Activated naive CD8-positive, alpha-beta T cell treated with anti-CD3 and anti-CD28 coated beads for 36 hours (primary cell): ENCODE results near the gene C1R. TPM values are rescaled to one million over a fixed set of nuclear protein-coding genes. Genes with fewer than 3 reads are reported as not detected.
"Not testable (repeated sequence)": the region's sequence is repeated elsewhere in the genome, so short reads cannot be mapped to it uniquely, and the experiment has no call there.

Experiments
- DNase-seq: peaks from one replicate; pipeline ENCODE4 v3.0.0; 2021
- H3K27ac Mint-ChIP-seq: one replicate; pipeline ENCODE4 v1.8.0; 2022; ENCODE audit warnings: mild to moderate bottlenecking, moderate library complexity, mixed read lengths
- H3K27me3 Mint-ChIP-seq: one replicate; pipeline ENCODE4 v1.8.0; 2022; ENCODE audit warnings: mild to moderate bottlenecking, mixed read lengths
- H3K36me3 Mint-ChIP-seq: one replicate; pipeline ENCODE4 v1.8.0; 2021; ENCODE audit warnings: mild to moderate bottlenecking, mixed read lengths
- H3K4me1 Mint-ChIP-seq: one replicate; pipeline ENCODE4 v1.8.0; 2021; ENCODE audit warnings: mixed read lengths
- H3K4me3 Mint-ChIP-seq: one replicate; pipeline ENCODE4 v1.8.0; 2022; ENCODE audit warnings: mild to moderate bottlenecking, moderate library complexity, mixed read lengths
- H3K9me3 Mint-ChIP-seq: one replicate; pipeline ENCODE4 v1.8.0; 2022; ENCODE audit warnings: mixed read lengths
- total RNA-seq, 2 experiments: library from RNA; stranded (reverse); gene quantifications; one replicate each; pipeline ENCODE4 v1.2.3, GENCODE V29; 2021

The C1R gene
- total RNA-seq, 2 experiments from 2014 or later, result 1.6 to 2.5 TPM

DNA sequence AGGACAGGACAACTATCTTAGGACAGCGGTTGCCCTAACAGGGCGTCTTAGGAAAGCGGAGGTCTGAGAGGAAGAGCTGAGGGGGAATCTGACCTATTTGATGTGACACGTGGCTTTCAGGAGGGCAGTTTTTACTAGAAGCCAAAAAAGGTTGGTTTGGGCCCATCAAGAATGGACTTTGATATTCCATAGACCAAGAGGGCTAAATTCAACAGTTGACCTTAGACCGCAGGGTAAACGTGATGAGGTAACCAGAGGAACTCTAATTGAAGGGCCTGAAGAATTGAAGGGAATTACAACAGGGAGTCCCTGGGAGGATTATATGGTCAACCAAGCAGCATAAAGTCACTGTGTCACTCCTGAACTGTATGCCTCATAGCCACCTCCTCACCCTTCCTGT, 20.2 kb downstream of the C1R start:
- no peaks in the 10 kb centered on the region for H3K4me1 Mint-ChIP-seq
- no peak overlapping the region for H3K27ac Mint-ChIP-seq
- no peak for DNase-seq
- H3K9me3 Mint-ChIP-seq, result no peaks in the 10 kb centered on the region
- H3K36me3 Mint-ChIP-seq, result no peaks in the 10 kb centered on the region
- peaks cover 10% of the 10 kb centered on the region for H3K27me3 Mint-ChIP-seq
- no peak overlapping the region for H3K4me3 Mint-ChIP-seq

DNA sequence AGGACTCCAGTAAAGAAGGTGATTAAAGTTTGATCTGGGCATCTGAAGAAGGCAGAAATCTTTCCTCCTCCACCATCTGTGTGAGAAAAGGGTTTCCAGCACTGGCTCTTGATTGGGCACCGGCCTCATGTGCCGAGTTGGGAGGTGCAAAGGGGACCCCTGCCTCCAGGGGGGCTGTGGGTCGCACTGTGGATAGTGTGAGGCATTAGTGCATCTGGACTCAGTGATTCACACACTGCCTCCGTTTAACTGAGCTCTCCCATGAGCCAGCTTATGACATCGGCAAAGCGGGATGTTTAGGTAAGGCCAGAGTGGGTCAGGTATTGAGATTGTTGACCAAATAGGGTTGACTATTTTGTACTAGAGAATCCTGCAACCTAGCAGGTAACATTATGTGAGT, 22.9 kb downstream of the C1R start:
- Mint-ChIP-seq H3K27me3 (peaks cover 10% of the 10 kb centered on the region), H3K27ac (no peak overlapping the region), H3K4me1 (no peaks in the 10 kb centered on the region), H3K4me3 (no peak overlapping the region), H3K36me3 (no peaks in the 10 kb centered on the region), H3K9me3 (no peaks in the 10 kb centered on the region)
- DNase-seq, result no peak

DNA sequence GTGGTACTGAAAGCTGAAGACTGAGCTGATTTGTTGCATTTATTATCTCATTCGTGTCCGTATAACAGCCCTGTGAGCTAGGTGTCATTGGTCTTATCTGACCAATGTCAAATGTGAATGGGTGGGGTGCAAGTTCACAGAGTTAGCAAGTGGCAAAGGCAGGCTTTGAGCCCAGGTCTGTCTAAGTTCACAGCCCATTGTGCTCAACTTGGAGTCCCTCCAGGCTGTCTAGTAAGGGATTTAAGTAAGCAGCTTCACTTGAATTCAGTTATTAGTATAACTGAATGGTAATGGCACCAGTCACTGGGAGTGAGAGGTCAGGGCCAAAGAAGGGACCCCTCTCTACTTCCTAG, 23.3 kb downstream of the C1R start:
- no peaks in the 10 kb centered on the region for H3K9me3 Mint-ChIP-seq
- peaks cover 10% of the 10 kb centered on the region for H3K27me3 Mint-ChIP-seq
- no peaks in the 10 kb centered on the region for H3K4me1 Mint-ChIP-seq
- no peaks in the 10 kb centered on the region for H3K36me3 Mint-ChIP-seq
- no peak overlapping the region for H3K4me3 Mint-ChIP-seq
- no peak for DNase-seq
- no peak overlapping the region for H3K27ac Mint-ChIP-seq

DNA sequence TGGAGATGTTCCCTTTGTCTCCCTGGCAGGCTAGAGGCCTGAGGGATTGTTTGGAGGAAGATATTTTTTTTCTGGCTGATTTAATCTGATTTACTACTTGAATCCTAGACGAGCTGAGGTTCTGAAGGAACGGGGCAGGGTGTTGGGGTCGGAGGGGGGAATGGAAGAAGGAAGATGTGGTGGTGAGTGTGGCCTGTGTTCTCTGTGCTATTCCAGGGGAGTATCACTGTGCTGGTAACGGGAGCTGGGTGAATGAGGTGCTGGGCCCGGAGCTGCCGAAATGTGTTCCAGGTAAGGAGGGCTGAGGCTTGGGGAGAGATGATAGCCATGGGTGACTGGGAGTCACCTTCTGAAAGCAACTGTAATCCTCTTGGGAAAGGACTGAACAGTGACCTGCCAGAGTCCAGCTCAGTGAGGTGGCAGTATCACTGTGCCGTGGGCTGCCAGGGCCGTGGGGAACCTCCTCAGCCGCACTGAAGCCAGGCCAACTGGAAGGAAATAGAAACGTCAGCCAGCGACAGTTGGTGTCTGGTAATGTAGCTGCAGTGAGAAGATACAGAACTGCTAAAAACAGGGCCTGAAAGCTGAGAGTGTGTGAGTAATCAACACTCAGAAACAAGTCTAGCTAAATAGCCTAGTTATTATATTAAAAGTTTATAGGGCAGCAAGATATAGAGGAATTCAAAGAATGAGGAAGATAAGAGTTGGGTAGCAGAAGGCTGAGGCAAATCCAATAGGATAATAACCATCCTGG, 23.8 kb downstream of the C1R start:
- no peak overlapping the region for H3K27ac Mint-ChIP-seq
- H3K9me3 Mint-ChIP-seq, result no peaks in the 10 kb centered on the region
- no peaks in the 10 kb centered on the region for H3K4me1 Mint-ChIP-seq
- no peak overlapping the region for H3K4me3 Mint-ChIP-seq
- no peaks in the 10 kb centered on the region for H3K36me3 Mint-ChIP-seq
- no peak for DNase-seq
- H3K27me3 Mint-ChIP-seq, result peaks cover 10% of the 10 kb centered on the region

DNA sequence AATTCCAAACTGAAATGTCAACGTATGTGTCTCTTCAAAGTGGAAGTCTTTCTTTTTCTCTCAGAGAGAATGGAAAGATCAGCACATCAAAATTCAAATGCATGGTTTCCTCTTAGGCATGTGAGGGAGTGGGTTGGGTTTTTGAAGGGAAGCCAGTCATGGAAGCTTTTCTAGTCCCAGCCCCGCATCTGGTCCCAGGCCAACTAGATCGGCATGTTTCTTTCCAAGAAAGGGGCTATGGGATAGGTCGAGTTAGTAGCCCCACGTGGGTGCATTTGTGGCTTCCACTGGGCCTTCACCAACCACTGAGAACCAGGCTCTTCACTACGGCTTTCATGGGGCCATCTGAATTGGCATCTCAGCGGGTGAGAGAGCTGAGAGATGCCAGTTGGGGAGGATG, 25.1 kb downstream of the C1R start:
- Mint-ChIP-seq H3K4me1 (no peaks in the 10 kb centered on the region), H3K27me3 (peaks cover 10% of the 10 kb centered on the region), H3K27ac (no peak overlapping the region), H3K36me3 (no peaks in the 10 kb centered on the region), H3K4me3 (no peak overlapping the region), H3K9me3 (no peaks in the 10 kb centered on the region)
- DNase-seq, result no peak

DNA sequence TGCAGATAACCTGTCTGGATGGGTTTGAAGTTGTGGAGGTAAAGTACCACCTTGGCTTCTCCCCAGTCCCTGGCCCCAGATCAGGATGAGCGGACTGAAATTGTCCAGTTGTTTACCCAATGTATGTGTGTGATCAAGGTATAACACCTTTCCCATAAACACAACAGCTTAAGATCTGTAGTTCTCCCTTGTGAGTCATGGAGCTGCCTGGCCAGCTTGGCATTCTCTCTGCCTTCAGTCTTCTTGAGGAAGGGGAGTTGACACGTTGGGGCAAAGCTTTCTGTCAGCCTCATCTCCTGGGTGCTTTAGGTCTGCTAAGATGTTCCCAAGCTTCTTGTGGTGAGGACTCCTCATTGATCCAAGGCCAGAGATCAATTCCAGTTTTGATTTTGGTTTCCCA, 25.6 kb downstream of the C1R start:
- Mint-ChIP-seq H3K27me3 (peaks cover 10% of the 10 kb centered on the region), H3K36me3 (no peaks in the 10 kb centered on the region), H3K4me1 (no peaks in the 10 kb centered on the region), H3K27ac (no peak overlapping the region), H3K9me3 (no peaks in the 10 kb centered on the region), H3K4me3 (no peak overlapping the region)
- no peak for DNase-seq

DNA sequence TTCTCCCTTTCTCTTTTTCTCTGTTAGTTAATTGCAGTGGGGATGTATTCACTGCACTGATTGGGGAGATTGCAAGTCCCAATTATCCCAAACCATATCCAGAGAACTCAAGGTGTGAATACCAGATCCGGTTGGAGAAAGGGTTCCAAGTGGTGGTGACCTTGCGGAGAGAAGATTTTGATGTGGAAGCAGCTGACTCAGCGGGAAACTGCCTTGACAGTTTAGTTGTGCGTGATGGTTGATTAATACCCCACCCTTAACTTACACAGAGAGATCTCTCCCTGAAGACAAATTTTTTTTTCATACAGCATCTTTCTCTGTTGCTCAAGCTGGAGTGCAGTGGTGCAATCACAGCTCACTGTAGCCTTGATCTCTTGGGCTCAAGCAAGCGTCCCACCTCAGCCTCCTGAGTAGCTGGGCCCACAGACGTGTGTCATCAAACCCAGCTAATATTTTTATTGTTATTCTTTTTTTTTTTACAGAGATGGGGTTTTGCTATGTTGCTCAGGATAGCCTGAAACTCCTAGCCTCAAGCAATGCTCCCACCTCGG, 27.1 kb downstream of the C1R start:
- H3K4me3 Mint-ChIP-seq, result no peak overlapping the region
- H3K36me3 Mint-ChIP-seq, result no peaks in the 10 kb centered on the region
- peaks cover 9% of the 10 kb centered on the region for H3K27me3 Mint-ChIP-seq
- H3K9me3 Mint-ChIP-seq, result no peaks in the 10 kb centered on the region
- DNase-seq, result no peak
- no peak overlapping the region for H3K27ac Mint-ChIP-seq
- no peaks in the 10 kb centered on the region for H3K4me1 Mint-ChIP-seq

DNA sequence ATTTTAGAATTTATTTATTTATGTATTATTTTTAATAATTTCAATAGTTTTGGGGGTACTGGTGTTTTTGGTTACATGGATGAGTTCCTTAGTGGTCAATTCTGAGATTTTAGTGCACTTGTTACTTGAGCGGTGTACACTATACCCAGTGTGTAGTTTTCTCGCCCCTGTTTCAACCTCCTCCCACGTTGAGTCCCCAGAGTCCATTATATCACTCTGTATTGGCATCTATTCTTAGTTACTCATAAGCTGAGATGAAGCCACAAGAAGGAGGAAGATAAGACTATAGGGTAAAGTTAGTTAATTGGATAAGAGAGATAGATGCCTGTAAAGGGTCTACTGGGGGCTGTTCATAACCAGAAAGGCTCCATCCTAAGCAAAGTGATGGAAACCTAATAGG, 27.7 kb downstream of the C1R start:
- no peak overlapping the region for H3K27ac Mint-ChIP-seq
- H3K4me1 Mint-ChIP-seq, result no peaks in the 10 kb centered on the region
- no peak overlapping the region for H3K4me3 Mint-ChIP-seq
- no peaks in the 10 kb centered on the region for H3K36me3 Mint-ChIP-seq
- peaks cover 12% of the 10 kb centered on the region for H3K27me3 Mint-ChIP-seq
- no peaks in the 10 kb centered on the region for H3K9me3 Mint-ChIP-seq
- DNase-seq, result no peak

DNA sequence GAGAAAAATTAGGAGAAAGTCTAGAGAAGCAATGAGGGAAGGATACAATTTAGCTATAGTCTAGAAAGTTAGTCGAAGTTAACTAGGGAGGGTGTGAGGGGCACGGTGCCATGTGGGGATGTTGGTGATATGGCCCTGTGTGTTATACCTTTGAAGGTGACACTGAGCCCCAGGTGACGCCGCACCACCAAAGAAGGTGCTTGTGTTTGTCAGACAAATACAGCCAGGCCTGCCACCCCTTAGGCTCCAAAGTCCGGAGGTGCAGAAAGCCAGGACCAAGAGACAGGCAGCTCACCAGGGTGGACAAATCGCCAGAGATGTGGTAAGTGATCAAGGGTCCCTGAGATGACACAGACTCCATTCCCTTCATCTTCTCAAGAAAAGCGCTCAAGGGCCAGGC, 30.6 kb downstream of the C1R start:
- H3K9me3 Mint-ChIP-seq, result no peaks in the 10 kb centered on the region
- no peak overlapping the region for H3K4me3 Mint-ChIP-seq
- no peak for DNase-seq
- H3K27me3 Mint-ChIP-seq, result peaks cover 14% of the 10 kb centered on the region
- no peak overlapping the region for H3K27ac Mint-ChIP-seq
- no peaks in the 10 kb centered on the region for H3K4me1 Mint-ChIP-seq
- no peaks in the 10 kb centered on the region for H3K36me3 Mint-ChIP-seq

DNA sequence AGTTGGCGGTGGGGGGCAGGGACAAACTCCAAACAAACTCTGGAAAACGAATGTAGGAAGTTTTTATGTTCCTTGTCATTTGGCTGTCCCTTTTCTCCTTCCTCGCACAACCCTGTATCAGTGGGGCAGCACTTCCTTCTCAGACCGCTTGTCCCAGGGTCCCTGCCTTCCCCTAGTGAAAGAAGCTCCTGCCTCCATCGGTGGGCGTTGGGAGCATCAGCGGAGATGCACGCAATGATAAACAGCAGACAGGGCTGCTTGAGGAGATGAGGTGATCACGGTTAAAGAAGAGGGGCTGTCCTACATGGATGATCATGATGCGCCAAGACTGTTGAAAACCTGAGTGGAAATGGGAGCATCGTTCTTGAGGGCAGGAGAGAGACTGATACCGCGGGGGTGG, 31.1 kb downstream of the C1R start:
- no peak overlapping the region for H3K4me3 Mint-ChIP-seq

DNA sequence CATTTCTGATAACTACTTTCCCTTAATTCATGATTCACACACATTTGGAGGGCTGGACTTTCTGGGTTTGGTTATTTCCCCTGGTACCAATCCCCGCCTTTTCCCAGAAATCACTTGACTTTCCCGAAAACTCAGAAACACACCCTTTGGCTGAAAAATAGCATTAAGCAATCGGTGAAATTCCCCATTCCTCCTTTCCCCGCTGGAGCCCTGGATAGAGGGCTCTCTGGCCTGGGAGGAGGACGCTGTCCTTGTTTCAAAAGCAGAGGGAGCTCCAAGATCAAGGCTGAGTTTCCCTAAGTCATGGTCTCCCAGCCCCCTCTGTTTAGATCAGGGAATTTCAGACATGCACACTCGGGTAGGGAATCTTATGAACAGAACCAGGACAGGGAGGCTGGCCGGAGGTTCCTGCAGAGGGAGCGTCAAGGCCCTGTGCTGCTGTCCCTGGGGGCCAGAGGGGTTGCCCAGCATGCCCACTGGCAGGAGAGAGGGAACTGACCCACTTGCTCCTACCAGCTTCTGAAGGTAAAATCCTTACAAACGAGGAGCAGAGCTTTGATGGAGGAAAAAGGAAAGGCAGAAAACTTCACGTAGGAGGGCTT, 31.8 kb downstream of the C1R start, which contains the start of gene C1S:
TSS of gene C1S (plus strand) at position 366 of the 602 bp plus-strand sequence. CDS start 1,195 bp downstream, outside the sequence.
- no peaks in the 10 kb centered on the region for H3K4me1 Mint-ChIP-seq
- H3K9me3 Mint-ChIP-seq, result no peaks in the 10 kb centered on the region
- H3K27me3 Mint-ChIP-seq, result peaks cover 19% of the 10 kb centered on the region
- DNase-seq, result no peak
- H3K27ac Mint-ChIP-seq, result no peak within 1 kb of the TSS
- no peaks in the 10 kb centered on the region for H3K36me3 Mint-ChIP-seq
- H3K4me3 Mint-ChIP-seq, result no peak within 1 kb of the TSS

More for the DNA sequence above, 31.1 kb downstream of the C1R start:
- peaks cover 17% of the 10 kb centered on the region for H3K27me3 Mint-ChIP-seq
- DNase-seq, result no peak
- H3K36me3 Mint-ChIP-seq, result no peaks in the 10 kb centered on the region
- H3K4me1 Mint-ChIP-seq, result no peaks in the 10 kb centered on the region
- no peak overlapping the region for H3K27ac Mint-ChIP-seq
- H3K9me3 Mint-ChIP-seq, result no peaks in the 10 kb centered on the region

DNA sequence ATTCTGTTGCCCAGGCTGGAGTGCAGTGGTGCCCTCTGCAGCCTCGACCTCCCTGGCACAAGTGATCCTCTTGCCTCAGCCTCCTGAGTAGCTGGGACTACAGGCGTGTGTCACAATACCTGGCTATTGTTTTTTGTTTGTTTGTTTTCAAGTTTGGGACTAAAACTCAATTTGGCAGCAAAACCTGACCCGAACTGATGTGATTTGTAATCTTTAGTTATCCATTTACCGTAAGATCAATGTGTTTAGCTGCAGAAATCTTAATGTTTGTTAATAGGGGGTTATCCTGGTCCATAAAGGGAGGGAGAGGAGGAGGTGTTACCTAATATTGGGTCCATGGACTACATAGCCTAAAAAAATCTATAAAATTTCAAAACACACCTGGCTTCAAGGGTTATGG, 32.5 kb downstream of the C1R start:
- H3K27me3 Mint-ChIP-seq, result peaks cover 22% of the 10 kb centered on the region
- DNase-seq, result no peak
- H3K4me1 Mint-ChIP-seq, result no peaks in the 10 kb centered on the region
- H3K4me3 Mint-ChIP-seq, result no peak overlapping the region
- H3K9me3 Mint-ChIP-seq, result no peaks in the 10 kb centered on the region
- no peaks in the 10 kb centered on the region for H3K36me3 Mint-ChIP-seq
- H3K27ac Mint-ChIP-seq, result no peak overlapping the region

DNA sequence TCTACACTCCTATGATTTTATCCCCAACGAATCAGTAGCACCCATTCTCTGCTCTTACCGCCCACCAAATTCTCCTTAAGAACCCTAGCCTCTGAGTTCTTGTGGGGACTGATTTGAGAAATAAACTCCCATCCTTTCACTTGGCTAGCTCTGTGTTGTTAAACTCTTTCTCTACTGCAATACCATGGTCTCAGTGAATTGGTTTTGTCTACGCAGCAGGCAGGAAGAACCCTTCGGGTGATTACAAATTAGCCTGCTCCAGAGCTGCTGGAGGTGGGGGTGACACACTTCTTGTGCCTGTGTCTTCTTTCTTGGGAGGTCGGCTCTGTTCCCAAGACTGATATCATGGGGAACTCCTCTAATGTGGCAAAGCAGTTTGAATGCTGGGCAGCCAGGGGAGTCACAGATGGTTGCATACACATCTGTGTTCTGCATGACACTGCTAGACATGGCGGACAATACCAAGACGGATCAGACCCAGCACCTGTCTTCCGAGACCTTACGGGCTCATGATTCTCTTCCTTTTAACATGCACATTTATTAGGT, 33.3 kb downstream of the C1R start:
- Mint-ChIP-seq H3K36me3 (no peaks in the 10 kb centered on the region), H3K4me3 (no peak overlapping the region), H3K27ac (no peak overlapping the region), H3K27me3 (peaks cover 22% of the 10 kb centered on the region), H3K4me1 (no peaks in the 10 kb centered on the region), H3K9me3 (no peaks in the 10 kb centered on the region)
- no peak for DNase-seq

DNA sequence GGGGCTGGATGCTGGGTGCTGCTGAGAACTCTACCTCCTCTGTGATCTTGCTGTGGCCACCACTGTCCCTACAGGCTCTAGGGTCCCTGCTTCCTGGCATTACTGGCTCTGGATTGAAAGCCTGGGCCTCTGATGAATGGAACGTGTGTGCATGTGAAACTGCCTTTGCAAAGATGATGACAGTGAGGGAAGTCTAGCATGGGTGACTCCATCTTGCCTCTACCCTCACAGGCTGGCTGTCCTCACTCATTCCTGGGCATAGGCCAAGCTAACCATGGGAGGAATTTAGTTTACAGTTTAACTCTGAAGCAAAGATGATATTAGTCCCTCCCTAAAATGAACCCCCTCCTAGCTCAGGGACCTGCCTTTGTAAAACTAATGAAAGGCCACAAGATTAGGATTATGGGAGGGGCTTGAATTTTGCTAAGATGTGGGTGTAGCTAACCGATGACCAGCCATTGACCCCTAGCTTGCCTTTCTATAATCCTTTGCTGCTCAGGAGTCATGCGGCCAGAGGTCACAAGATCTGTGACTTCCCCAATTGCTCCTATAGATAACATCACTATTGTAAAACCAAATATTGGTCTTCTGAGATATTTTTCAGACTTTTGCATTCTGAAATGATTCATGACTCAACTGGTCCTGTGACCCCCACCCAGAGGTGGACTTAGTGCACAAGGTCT, 33.9 kb downstream of the C1R start:
- Mint-ChIP-seq H3K27ac (no peak overlapping the region), H3K27me3 (peaks cover 22% of the 10 kb centered on the region), H3K4me3 (no peak overlapping the region), H3K36me3 (no peaks in the 10 kb centered on the region), H3K9me3 (no peaks in the 10 kb centered on the region), H3K4me1 (no peaks in the 10 kb centered on the region)
- no peak for DNase-seq

DNA sequence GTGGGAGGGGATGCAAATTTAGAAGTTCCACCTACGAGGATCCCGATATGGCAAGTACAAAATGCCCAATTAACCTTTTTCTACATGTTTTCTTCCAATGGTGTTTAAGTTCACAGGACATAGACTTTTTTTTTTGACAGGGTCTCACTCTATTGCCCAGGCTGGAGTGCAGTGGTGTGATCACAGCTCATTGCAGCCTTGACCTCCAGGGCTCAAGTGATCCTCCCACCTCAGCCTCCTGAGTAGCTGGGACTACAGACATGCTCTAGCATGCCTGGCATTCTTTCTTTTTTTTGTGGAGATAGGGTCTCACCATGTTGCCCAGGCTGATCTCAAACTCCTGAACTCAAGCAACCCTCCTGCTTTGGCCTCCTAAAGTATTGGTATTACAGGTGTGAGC, 36.5 kb downstream of the C1R start:
- peaks cover 22% of the 10 kb centered on the region for H3K27me3 Mint-ChIP-seq
- H3K9me3 Mint-ChIP-seq, DNase-seq, H3K27ac Mint-ChIP-seq, H3K4me1 Mint-ChIP-seq, H3K36me3 Mint-ChIP-seq, H3K4me3 Mint-ChIP-seq: not testable (repeated sequence)
